Body of pancreas (tissue), 4 donors: ENCODE results near the gene UBN2.

Source experiments
- CTCF ChIP-seq, 7 experiments: fragments of 450-650 bp in 4 of 7; fragments of 200-600 bp in 3 of 7; sonication (generic) in 3 of 7; IDR thresholded peaks; one replicate each; pipeline ENCODE4 v1.5.1; 2016 to 2019; ENCODE audit warnings: antibody characterized with exemption in 7 of 7
- POLR2A ChIP-seq, 3 donors: fragments of 450-650 bp; IDR thresholded peaks; one replicate each; pipeline ENCODE4 v1.6.1; 2016; ENCODE audit warnings: antibody characterized with exemption in 3 of 3, mild to moderate bottlenecking in 2 of 3

GRCh38 chr7:139329119-139329518 lies 98.1 kb downstream of the UBN2 start:
- TF ChIP-seq POLR2A (IDR thresholded peaks at IDR 0.05) (no peak), CTCF (IDR thresholded peaks at IDR 0.05) (no peak)
